Trophoblast cell (in vitro differentiated cells and primary cell): ENCODE measurements around the gene NOS3.
"Not testable (repeated sequence)": the region's sequence is repeated elsewhere in the genome, so short reads cannot be mapped to it uniquely, and the experiment has no call there.

ENCODE experiments used
- DNase-seq, 2 donors: peaks; one replicate each; pipeline ENCODE4 v3.0.0-alpha.2; 2016
- H2AFZ ChIP-seq: 2 replicates; pipeline ENCODE4 v1.6.1; 2013; ENCODE audit warnings: low read length, moderate library complexity, mild to moderate bottlenecking; ENCODE audit not compliant: insufficient read depth, poor library complexity
- H2AK5ac ChIP-seq: 2 replicates; pipeline ENCODE4 v1.6.1; 2013; ENCODE audit warnings: mild to moderate bottlenecking, low read length
- H2BK120ac ChIP-seq: 2 replicates; pipeline ENCODE4 v1.6.1; 2013; ENCODE audit warnings: low read length, mild to moderate bottlenecking, moderate library complexity; ENCODE audit not compliant: insufficient read depth, poor library complexity
- H2BK12ac ChIP-seq: 2 replicates; pipeline ENCODE4 v1.6.1; 2013; ENCODE audit warnings: mild to moderate bottlenecking, low read length, moderate library complexity
- H2BK5ac ChIP-seq: 2 replicates; pipeline ENCODE4 v1.6.1; 2013; ENCODE audit warnings: low read length, low read depth, moderate library complexity, mild to moderate bottlenecking; ENCODE audit not compliant: poor library complexity
- H3K14ac ChIP-seq: 2 replicates; pipeline ENCODE4 v1.6.1; 2013; ENCODE audit warnings: mild to moderate bottlenecking, low read length
- H3K18ac ChIP-seq: 2 replicates; pipeline ENCODE4 v1.6.1; 2013; ENCODE audit warnings: mild to moderate bottlenecking, low read length
- H3K23ac ChIP-seq: 2 replicates; pipeline ENCODE4 v1.6.1; 2013; ENCODE audit warnings: low read length
- H3K27ac ChIP-seq: 2 replicates; pipeline ENCODE4 v1.5.1; 2013; ENCODE audit warnings: low read depth, mild to moderate bottlenecking, inconsistent platforms, low read length, moderate library complexity
- H3K27me3 ChIP-seq: 2 replicates; pipeline ENCODE4 v1.6.1; 2013; ENCODE audit warnings: inconsistent platforms, mild to moderate bottlenecking, low read length, moderate library complexity; ENCODE audit not compliant: insufficient read depth
- H3K36me3 ChIP-seq, 2 experiments: 1 replicate in 1 of 2; 2 replicates in 1 of 2; pipeline ENCODE4 v1.6.1; 2013; ENCODE audit warnings: low read length in 2 of 2, mild to moderate bottlenecking in 2 of 2, moderate library complexity in 1 of 2; ENCODE audit not compliant: insufficient read depth in 2 of 2, control insufficient read depth in 1 of 2
- H3K4ac ChIP-seq: 2 replicates; pipeline ENCODE4 v1.6.1; 2013; ENCODE audit warnings: low read depth, mild to moderate bottlenecking, low read length, moderate library complexity
- H3K4me1 ChIP-seq, 2 experiments: 1 replicate in 1 of 2; 2 replicates in 1 of 2; pipeline ENCODE4 v1.6.1; 2013; ENCODE audit warnings: low read length in 2 of 2, mild to moderate bottlenecking in 2 of 2, moderate library complexity in 1 of 2; ENCODE audit not compliant: insufficient read depth in 2 of 2, control insufficient read depth in 1 of 2
- H3K4me2 ChIP-seq: 2 replicates; pipeline ENCODE4 v1.6.1; 2013; ENCODE audit warnings: inconsistent platforms, mild to moderate bottlenecking, low read length, moderate library complexity
- H3K4me3 ChIP-seq: 2 replicates; pipeline ENCODE4 v1.5.1; 2013; ENCODE audit warnings: mild to moderate bottlenecking, low read depth, low read length, inconsistent platforms
- H3K79me1 ChIP-seq: one replicate; pipeline ENCODE4 v1.6.1; 2013; ENCODE audit warnings: low read length
- H3K79me2 ChIP-seq: 2 replicates; pipeline ENCODE4 v1.6.1; 2013; ENCODE audit warnings: low read length, mild to moderate bottlenecking; ENCODE audit not compliant: control insufficient read depth, insufficient read depth, poor library complexity
- H3K9ac ChIP-seq: 2 replicates; pipeline ENCODE4 v1.6.1; 2013; ENCODE audit warnings: mild to moderate bottlenecking, low read length
- H3K9me3 ChIP-seq: 2 replicates; pipeline ENCODE4 v1.6.1; 2013; ENCODE audit warnings: low read depth, mild to moderate bottlenecking, control low read depth, inconsistent platforms, low read length; ENCODE audit not compliant: insufficient read depth
- H4K12ac ChIP-seq: 2 replicates; pipeline ENCODE4 v1.6.1; 2013; ENCODE audit warnings: low read depth, mild to moderate bottlenecking, low read length, moderate library complexity
- H4K8ac ChIP-seq: 2 replicates; pipeline ENCODE4 v1.6.1; 2013; ENCODE audit warnings: low read depth, mild to moderate bottlenecking, low read length, moderate library complexity
- H4K91ac ChIP-seq: one replicate; pipeline ENCODE4 v1.6.1; 2013; ENCODE audit warnings: low read depth, mild to moderate bottlenecking, low read length, moderate library complexity
- WGBS: extraction: QIAGEN DNeasy Blood & Tissue Kit; methylation state at CpG from one replicate; pipeline ENCODE4 v1.1.7; 2013; ENCODE audit warnings: missing lambda C conversion rate; ENCODE audit not compliant: insufficient read length, insufficient coverage; ENCODE audit errors: extremely low coverage; 5-methylcytosine and 5-hydroxymethylcytosine counted together

The NOS3 gene

DNA sequence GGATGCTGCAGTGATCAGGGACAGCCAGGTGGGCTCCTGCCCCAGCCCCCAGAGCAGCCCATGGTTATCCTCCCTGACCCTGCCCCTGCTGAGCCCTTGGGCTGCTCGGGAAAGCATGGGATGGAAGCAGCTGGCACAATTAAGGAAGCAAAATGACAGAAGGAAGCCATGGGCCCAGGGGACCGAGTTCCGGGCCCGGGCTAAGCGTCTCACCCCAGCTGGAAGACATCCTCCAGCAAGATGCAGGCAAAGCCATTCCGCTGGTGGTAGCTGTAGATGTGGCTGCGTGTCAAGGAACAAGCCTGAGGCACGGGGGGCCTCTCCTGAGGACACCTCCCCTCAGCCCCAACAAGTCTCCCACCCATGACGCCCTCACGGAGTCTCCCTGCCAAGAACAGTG lies 32.4 kb downstream of the NOS3 start:
- peaks cover 15% of the 10 kb centered on the region for H3K27me3 ChIP-seq
- H4K91ac ChIP-seq: peak overlapping the region; percentile 87
- H2AK5ac ChIP-seq: peak overlapping the region; percentile 3
- peak overlapping the region; percentile 8 for H3K18ac ChIP-seq
- no peaks in the 10 kb centered on the region for H3K79me2 ChIP-seq
- no peaks in the 10 kb centered on the region for H3K9me3 ChIP-seq
- H3K4me2 ChIP-seq: no peak overlapping the region
- H3K4ac ChIP-seq: no peak overlapping the region
- H3K23ac ChIP-seq: no peak overlapping the region
- peaks cover 34 to 43% of the 10 kb centered on the region in 2 experiments for H3K4me1 ChIP-seq
- no peaks in the 10 kb centered on the region for H3K36me3 ChIP-seq
- no peak overlapping the region for H4K12ac ChIP-seq
- peaks cover 22% of the 10 kb centered on the region for H3K79me1 ChIP-seq
- no peak overlapping the region for H3K4me3 ChIP-seq
- peak overlapping the region; percentile 6 for H3K14ac ChIP-seq
- H2BK5ac ChIP-seq: no peak overlapping the region
- no peak overlapping the region for H3K27ac ChIP-seq
- DNase-seq: no peak
- WGBS: no CpG with 5 or more reads among the region's 10 CpGs
- no peak overlapping the region for H3K9ac ChIP-seq
- H2BK120ac ChIP-seq: no peak overlapping the region
- no peak overlapping the region for H4K8ac ChIP-seq
- H2BK12ac ChIP-seq: peak overlapping the region; percentile 61
- H2AFZ ChIP-seq: no peak overlapping the region

DNA sequence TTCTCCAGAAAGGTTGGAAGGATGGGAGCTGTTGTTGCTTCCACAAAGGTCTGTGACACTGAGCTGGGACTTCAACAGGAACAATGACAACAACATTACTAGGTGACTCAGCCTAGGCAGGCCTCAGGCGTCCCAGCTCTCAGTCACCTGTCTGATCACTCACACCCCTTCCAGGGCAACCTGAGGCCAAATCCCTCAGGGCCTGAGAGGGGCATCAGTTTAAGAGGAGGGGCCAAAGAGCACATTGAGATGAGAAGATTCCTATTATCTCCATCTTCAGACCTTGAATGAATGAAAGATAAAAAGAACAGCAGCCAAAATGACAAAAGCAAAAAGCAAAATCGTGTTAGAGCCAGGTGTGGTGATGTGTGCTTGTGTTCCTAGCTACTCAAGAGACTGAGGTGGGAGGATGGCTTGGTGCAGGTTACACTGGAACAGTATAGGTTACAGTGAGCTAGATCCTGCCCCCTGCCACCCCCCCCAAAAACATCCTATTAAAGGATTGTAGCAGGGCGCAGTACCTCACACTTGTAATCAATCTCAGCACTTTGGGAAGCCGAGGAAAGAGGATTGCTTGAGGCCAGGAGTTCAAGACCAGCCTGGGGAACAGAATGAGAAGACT lies 33.7 kb downstream of the NOS3 start, which contains the start of gene ATG9B:
TSS of gene ATG9B (minus strand) at position 60 of the 622 bp plus-strand sequence. CDS start 71 bp downstream, outside the sequence.
- no CpG with 5 or more reads among the region's 4 CpGs for WGBS
- no peak within 1 kb of the TSS for H4K12ac ChIP-seq

DNA sequence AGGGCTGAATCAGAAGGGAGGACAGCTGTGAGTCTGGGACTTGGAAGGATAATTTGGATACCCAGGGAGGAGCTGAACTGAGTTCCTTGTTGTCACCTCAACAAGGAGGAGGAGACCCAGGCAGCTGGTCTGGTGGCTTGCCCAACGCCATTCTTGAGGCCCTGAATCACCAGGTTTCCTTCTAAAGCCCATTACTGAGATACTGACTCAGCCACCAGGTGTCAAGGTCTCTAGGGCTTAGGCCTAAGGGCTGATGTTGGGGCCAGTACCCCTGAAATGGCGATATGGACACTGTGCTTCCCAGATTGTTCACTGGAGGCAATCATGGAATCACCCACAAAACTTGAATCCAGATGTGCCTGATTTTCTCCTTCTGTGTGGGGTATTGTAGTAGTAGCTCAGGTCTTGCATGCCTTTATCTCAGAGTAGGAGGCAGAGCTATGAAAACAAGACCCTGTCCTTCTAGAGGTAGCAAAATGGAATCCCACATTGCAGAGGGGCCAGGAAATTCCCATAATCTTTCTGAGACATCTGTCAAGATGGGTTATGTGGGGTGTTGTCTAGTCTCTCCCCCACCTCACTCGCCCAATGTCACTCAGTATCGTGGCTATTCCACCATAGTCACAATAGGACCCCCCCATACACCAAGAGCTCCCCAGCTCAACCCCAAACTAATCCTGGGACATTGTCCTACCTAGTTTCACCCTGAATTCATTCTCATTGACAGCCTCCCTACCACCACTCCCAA lies 35.3 kb downstream of the NOS3 start:
- peak overlapping the region; percentile 29 for H3K4me2 ChIP-seq
- H3K4me1 ChIP-seq: peaks cover 17 to 22% of the 10 kb centered on the region in 2 experiments
- no peak overlapping the region for H3K4me3 ChIP-seq
- H4K8ac ChIP-seq: peak overlapping the region; percentile 12
- H3K9me3 ChIP-seq: no peaks in the 10 kb centered on the region
- H2BK120ac ChIP-seq: peak overlapping the region; percentile 7
- no peaks in the 10 kb centered on the region for H3K27me3 ChIP-seq
- H4K12ac ChIP-seq: no peak overlapping the region
- H3K23ac ChIP-seq: no peak overlapping the region
- WGBS: no CpG with 5 or more reads among the region's 4 CpGs
- peak overlapping the region; percentile 54 for H2BK12ac ChIP-seq
- H3K18ac ChIP-seq: peak overlapping the region; percentile 5
- H4K91ac ChIP-seq: peak overlapping the region; percentile 17
- H3K79me1 ChIP-seq: peaks cover 27% of the 10 kb centered on the region
- DNase-seq: peak; percentile 96 to 97
- peaks cover 2% of the 10 kb centered on the region for H3K79me2 ChIP-seq
- H3K27ac ChIP-seq: peak overlapping the region; percentile 91
- no peak overlapping the region for H2AK5ac ChIP-seq
- H3K4ac ChIP-seq: no peak overlapping the region
- H2BK5ac ChIP-seq: peak overlapping the region; percentile 4
- peak overlapping the region; percentile 18 for H3K14ac ChIP-seq
- H2AFZ ChIP-seq: no peak overlapping the region
- H3K36me3 ChIP-seq: no peaks in the 10 kb centered on the region
- no peak overlapping the region for H3K9ac ChIP-seq

More for the DNA sequence above, 33.7 kb downstream of the NOS3 start, which contains the start of gene ATG9B:
- DNase-seq: peak; percentile 97 to 98
- Histone ChIP-seq H3K79me1 (peaks cover 29% of the 10 kb centered on the region), H3K23ac (no peak within 1 kb of the TSS), H3K4me3 (peak within 1 kb of the TSS; percentile 34), H3K79me2 (peaks cover 2% of the 10 kb centered on the region), H4K91ac (peak within 1 kb of the TSS; percentile 87), H3K27ac (peak within 1 kb of the TSS; percentile 24), H3K4me2 (no peak within 1 kb of the TSS), H3K9me3 (no peaks in the 10 kb centered on the region), H2AK5ac (peak within 1 kb of the TSS; percentile 69), H3K4me1 (peaks cover 22 to 30% of the 10 kb centered on the region in 2 experiments), H3K36me3 (no peaks in the 10 kb centered on the region), H3K18ac (peak within 1 kb of the TSS; percentile 38), H4K8ac (no peak within 1 kb of the TSS), H3K27me3 (peaks cover 2% of the 10 kb centered on the region), H3K14ac (peak within 1 kb of the TSS; percentile 75), H2BK120ac (peak within 1 kb of the TSS; percentile 60), H3K9ac (no peak within 1 kb of the TSS), H2AFZ (no peak within 1 kb of the TSS), H2BK12ac (peak within 1 kb of the TSS; percentile 65), H2BK5ac (no peak within 1 kb of the TSS), H3K4ac (peak within 1 kb of the TSS; percentile 35)

DNA sequence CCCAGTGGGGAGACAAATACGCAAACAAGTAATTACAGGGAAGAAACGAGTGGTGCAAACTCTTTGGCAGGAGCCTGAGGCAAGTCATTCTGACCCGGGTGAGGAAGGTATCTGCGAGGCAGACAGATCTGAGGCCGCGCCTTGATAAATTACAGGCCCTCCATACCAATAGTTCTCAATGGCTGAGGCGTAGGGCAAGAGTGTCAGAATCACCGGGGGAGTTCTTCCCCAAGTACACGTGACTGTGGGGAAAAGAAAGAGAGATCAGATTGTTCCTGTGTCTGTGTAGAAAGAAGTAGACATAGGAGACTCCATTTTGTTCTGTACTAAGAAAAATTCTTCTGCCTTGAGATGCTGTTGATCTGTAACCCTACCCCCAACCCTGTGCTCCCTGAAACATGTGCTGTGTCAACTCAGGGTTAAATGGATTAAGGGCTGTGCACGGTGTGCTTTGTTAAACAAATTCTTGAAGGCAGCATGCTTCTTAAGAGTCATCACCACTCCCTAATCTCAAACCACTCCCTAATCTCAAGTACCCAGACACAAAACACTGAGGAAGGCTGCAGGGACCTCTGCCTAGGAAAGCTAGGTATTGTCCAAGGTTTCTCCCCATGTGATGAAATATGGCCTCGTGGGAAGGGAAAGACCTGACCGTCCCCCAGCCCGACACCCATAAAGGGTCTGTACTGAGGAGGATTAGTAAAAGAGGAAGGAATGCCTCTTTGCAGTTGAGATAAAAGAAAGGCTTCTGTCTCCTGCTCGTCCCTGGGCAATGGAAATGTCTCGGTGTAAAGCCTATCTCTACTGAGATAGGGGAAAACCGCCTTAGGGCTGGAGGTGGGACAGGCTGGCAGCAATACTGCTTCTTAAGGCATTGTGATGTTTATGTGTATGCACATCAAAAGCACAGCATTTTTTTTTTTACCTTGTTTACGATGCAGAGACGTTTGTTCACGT lies 36.2 kb downstream of the NOS3 start:
- H3K4me3 ChIP-seq: not testable (repeated sequence)
- WGBS: no CpG with 5 or more reads among the region's 19 CpGs

More for the DNA sequence above, 36.2 kb downstream of the NOS3 start:
- Histone ChIP-seq H2AFZ (peak overlapping the region; percentile 61), H3K27ac (peak overlapping the region; percentile 91), H3K4ac (peak overlapping the region; percentile 39), H2BK12ac (peak overlapping the region; percentile 61), H4K8ac (peak overlapping the region; percentile 16), H2BK5ac (peak overlapping the region; percentile 74), H3K4me1 (peaks cover 17 to 22% of the 10 kb centered on the region in 2 experiments), H3K4me2 (peak overlapping the region; percentile 90), H2BK120ac (peak overlapping the region; percentile 66), H3K79me1 (peaks cover 27% of the 10 kb centered on the region), H3K18ac (peak overlapping the region; percentile 22), H4K91ac (peak overlapping the region; percentile 67)
- not testable (repeated sequence) for H4K12ac ChIP-seq, H3K27me3 ChIP-seq, H3K9ac ChIP-seq, H3K36me3 ChIP-seq, H3K9me3 ChIP-seq, H3K14ac ChIP-seq, H2AK5ac ChIP-seq, H3K23ac ChIP-seq, H3K79me2 ChIP-seq
- peak; percentile 92 to 94 for DNase-seq
